Colon (tissue), 2 donors: ENCODE measurements around the gene RGP1.

Experiments
- FAIRE-seq: peaks from 2 replicates; lab custom pipeline; 2012; peaks lifted over from hg19 to GRCh38; lab: Jason Lieb, UNC
- donor health status: control.
- donor health status: control.

The RGP1 gene

DNA sequence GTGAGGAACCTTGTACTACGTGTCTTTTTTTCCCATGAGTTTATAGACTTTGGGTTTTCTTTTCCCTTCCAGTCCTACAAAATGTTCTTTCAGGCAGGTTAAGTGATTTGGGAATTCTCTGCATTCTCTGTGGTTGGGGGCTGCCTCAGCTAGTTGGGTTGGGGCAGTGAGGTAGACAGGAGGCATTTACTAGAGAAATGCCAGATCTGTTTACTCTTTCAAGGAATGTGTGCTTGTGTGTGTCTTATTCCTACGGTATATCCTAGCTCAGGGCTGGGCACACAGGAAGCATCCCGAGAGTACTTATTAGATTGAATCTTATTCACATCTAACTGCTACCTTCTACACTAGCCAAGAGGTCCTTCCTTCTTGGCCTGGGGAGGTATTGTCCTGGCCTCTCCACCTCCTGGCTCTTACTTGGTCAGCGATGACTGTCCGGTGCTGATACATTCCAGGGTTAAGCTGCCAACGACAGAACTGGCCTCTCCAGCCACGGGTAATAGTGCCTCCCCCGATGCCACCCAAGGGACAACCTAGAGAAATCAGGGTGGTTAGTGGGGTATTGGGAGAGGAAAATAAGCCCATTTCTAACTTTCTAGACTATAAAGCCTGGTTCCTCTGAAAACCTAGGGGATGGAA lies 5.1 kb upstream of the RGP1 start:
- FAIRE-seq = no peak

DNA sequence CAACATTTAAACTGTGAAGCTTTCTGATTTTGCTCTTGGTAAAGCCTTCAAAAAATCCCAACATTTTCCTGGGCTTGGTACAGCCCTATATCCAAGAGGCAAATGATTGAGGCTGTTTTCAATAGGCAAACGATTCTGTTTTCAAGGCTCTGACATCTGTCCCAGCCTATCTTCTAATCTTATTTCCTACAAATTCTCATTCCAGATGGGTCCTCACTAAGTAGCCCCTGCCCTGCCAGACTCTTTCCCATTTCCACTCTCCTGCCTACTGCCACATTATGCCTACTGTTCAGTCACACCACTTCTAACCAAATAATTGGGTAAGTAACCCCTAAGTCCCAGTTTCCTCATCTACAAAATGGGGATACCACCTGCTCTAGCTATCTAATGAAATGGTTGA lies 3.5 kb upstream of the RGP1 start:
- FAIRE-seq = no peak

DNA sequence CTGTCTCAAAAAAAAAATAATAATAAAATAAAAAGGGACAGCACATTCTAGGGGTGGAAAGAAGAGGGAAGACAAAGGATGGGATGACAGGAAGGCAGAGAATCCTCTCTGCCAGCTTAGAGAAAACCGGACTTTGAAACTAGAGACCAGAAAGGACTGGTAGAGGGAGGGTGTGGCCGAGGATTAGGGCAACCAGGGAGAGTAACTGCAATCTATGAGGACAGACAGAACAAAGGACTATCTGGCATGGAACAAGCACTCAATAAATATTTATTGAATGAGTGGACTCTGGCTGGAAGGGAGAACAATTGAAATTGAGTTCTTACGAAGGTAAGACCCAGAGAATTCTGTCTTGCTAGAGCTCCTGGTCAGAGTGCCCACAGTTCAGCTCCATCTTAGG lies 2.5 kb upstream of the RGP1 start:
- FAIRE-seq = no peak

DNA sequence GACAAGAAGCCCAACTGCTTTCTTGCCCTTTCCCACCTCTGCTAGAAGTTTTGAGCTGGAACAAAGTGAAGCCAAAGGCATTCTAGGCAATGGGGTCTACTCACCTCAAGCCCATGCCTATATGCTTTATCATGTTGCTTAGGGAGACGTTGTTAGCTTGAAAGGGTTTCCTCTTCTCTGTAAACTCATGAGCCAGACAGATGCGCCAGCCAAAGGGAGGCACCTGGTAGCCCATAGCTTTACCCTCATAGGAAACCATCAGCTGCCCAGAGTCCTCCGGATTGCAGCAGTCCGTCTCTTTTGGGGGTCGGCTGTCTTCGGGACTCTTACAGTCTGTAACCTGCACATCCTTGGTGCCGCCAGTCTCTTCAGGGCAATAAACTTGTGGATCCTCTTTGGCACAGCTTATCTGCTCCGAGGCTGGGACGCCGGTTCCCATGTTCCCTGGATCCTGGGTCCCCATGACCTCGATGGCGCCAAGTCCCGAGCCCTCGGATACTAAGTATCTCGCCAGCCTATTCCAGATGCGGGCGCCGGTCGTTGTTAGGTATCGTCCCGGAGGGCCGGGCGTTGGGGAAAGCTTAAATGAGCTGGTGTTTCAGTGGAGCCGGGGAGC lies 737 bp upstream of the RGP1 start:
- FAIRE-seq = no peak

DNA sequence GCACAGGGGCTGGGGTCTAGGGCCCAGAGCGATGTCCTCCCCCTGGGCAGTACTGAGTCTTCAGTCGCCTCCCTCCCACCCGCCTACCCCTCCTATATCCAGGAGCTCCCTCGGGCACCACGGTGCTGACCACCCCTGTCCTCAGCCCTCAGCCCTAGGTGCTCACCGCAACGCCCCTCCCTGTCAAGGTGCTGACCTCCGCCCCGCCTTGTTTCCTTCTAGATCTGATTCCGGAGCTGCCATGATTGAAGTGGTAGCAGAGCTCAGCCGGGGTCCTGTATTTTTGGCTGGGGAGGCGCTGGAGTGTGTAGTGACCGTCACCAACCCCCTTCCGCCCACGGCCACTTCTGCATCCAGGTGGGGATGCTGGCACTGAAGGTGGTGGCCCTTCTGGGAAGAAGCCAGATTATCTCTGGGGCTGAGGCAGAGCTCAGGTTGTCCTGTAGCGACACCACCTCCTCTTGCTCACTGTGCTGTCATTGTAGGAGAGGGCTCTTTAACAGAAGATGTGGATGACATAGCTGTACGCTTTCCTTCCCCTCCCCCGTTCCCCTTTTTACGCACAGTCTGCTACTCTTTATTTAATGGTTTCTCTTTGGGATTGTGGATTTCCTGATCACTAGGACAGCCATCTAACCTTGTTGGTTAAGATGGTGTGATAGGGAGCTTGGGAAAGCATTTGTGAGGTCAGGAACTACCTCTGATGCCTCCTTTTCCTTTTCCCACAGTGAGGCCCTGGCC lies 598 bp downstream of the RGP1 start:
- no peak for FAIRE-seq

DNA sequence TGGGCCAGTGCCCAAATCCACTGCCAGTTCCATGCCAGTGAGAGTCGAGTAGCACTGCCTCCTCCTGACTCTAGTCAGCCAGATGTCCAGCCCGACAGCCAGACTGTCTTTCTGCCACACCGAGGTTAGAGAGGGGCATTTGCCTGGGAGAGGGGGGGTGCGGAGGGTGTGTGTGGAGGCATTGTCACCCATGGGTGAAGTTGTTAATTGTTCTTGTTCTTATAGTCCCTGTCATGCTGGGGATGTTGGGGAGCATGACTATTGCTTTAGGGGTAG lies 1.1 kb downstream of the RGP1 start:
- FAIRE-seq = no peak

DNA sequence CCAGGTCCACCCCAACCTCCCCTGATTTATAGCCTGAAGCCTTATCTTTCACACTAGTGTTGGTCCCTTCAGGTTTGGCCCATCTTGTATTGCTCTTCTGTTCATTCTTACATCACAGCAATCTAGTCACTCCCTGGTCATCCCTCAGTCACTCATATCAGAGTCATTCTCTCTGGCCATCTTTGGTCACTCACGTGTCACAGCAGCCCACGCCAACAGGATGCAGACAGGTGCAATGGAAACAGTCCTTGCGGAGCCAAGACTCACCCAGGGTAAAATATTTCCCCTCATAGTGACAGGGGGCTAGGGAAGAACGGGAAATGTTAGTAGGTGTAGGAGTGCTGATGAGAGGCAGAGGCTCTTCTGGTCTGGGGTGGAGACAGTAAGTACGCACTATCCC lies 4.4 kb downstream of the RGP1 start:
- no peak for FAIRE-seq

DNA sequence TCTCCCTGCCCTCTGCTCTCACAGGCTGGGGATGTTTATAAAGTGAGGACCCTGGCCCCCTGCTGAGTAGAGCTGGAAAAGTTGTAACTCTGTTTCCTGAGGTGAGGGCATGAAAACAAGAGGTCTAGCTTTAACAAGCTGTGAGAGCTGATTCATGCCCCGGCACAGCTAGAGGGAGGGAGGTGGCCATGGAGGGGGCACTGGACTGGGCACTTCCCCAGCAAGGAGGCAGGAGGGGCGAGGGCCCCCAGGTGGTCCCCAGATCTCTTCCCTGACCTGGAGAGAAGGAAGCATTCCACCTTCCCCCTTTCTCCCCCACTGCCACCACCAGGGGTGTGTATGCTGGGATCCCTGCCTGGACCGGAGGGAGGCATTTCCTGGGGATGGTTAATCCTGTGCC lies 5.2 kb downstream of the RGP1 start, which contains the start of gene MSMP:
Gene MSMP (minus strand): TSS at position 13 of the 400 bp plus-strand sequence. CDS start 147 bp downstream, outside the sequence.
- no peak for FAIRE-seq

DNA sequence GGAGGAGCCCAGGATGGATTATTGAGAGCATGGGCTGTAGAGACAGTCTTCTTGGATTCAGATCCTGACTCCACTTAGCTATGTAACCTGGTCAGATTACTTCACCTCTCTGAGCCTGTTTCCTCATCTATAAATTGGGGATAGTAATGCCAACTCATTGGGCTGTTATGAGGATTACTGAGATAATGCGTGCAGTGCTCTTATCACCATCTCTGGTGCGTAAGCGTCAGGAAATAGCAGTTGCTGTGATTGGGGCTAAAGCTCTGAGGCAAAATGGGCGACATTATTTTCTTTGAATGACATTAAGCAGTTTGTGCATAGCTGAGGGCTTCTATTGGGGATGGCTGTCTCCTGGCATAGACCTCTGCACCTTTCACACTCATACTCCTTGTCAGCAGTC lies 6.0 kb downstream of the RGP1 start:
- FAIRE-seq = no peak

DNA sequence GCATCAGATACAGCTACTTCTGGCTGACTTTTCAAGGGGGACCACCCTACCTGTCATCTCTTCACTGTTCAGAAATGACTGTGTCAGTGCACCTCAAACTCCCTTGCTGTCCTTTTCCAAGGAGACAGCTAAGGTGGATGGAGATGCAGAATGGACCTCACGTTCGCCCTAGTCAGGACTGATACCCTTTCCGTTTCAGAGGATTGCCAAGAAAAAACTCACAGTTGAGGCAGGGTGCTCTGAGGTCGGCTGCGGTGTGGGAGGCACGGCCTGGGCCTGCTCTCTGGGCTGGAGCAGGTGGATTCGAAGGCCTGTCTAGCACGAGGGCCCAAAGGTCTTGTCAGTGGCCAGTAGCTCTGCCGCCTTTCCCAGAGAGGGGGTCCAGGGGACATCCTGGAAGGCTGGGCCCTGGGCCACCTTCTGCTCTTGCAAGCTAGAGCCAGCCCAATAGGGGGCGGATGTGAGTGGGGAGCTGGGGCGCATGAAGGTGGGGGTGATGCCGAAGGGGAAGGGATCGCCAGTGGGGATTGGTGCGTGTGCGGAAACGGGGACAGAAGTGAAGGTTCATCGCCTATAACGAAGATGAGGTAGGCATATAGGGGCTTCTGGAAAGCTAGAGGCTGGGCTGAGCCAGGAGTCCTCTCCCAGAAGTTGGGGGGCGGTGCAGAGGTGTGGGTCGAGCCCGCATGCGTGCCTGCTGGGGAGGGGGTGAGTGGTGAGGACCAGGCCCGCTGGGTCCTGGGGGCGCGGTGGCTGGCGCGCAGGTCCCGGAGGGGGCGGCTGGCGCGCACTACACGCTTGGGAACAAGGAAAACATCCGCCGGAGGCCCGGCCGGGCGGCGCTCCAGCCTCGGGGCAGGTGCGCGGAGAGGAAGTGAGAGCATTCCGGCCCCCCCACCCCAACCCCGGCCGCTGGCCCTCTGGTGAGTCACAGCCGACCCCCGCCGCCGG lies 7.5 kb downstream of the RGP1 start:
- no peak for FAIRE-seq

DNA sequence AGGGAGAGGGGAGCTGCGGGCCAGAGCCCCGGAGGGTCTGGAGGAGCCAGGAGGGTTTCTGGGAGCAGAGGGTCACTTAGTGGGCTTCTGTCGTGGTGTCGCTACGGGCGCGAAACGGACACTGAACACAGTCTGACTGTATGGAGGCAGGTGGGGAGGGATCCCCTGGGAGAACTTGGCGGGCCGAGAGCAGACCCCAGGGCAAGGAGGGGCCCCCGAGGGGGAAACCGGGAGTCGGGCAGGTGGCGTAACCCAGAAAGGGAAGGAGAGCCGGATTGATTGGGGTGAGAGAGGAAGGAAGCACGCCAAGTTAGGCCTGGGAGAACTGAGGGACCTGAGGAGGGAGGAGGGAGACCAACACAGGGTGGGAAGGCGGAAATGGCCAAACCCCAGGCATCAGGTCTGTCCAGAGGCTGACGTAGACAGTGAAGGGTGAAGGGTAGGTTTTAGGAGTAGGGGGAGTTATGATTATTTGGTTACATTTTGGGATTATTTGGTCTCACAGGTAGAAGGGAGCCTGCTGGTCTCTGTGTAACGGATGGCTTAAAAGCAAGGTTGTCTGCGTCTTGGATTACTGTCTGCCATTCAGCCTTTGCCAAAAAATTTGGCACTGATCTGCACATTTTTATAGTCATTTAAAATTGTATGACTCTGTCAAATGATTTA lies 8.3 kb downstream of the RGP1 start:
- FAIRE-seq = no peak

DNA sequence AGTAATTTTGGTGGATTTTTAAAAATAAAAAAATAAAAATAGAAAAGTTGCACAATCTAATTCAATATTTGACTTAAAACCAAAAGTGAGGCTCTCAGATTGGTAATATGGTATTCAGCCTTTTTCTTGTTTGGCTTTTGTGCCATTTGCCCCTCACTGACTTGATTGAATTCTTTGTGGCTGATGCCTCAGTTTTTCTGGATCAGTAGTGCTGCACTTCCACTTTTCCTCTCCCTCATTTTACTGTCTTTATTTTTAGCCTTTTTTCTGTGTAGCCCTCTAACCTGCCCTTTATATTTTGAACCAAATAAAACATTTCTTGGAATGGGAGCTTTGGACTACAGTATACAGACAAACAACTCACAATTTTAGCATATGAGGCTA lies 8.8 kb downstream of the RGP1 start:
- no peak for FAIRE-seq

DNA sequence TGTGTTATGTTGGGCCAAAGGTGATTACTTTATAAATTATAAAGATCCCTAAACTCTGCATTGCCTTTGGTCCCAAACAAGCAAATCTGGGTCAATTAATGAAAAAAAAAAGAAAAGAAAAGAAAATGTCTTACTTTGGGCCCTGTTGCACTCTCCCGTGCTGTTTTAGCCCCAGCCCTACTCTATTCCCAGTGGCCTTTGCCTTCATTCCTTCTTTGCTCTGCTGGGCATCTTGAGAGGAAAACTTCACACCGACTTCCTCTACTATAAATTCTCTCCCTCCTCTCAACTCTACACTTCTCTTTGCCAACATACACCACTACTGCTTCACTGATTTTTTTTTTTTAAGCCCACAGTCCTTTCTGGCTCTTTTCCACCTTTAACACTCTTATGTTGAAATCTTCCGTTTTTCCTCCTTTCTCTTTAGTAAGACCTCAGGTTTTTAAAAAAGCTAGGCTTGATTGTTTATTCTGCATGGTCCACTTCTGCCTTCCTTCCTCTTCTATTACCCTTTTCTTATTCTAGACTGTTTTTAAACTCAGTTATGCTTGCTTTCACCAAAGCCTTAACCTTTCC lies 9.5 kb downstream of the RGP1 start:
- FAIRE-seq = no peak

DNA sequence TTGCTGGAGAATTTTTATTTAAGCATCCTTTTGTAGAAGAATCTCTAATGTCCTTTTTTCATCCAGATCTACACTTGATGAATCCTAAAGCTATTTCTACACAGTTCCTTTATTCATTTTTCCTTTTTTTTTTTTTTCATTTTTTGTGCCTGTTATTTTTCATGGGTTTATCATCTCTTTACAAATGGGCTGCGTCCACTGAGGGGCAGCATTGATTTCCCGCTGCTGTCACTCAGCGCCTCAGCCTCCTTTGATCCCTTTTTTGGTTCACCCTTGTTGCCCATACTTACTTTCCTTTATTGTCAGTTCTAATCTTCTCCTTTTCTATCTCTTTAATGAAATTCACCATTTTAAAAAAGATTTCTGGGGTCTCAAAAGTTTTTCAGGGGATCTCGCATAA lies 10.7 kb downstream of the RGP1 start:
- no peak for FAIRE-seq

DNA sequence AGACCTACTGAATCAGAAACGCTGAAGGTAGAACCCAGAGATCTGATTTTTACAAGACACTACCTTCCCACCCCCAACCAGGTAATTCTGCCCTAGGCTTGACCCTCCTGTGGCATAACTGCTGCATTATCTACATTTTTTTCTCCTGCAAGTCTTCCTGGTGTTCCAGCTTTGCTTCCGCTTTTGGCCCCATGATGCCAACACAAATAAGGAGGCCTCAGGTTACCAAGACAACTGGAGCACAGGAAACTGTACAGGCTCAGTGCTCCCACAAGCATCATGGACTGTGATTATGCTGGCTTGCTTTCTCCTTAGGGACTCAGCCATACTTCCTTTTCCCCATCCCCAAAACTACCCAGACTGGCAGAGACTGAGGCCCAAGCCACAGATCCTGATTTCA lies 11.6 kb downstream of the RGP1 start:
- no peak for FAIRE-seq

DNA sequence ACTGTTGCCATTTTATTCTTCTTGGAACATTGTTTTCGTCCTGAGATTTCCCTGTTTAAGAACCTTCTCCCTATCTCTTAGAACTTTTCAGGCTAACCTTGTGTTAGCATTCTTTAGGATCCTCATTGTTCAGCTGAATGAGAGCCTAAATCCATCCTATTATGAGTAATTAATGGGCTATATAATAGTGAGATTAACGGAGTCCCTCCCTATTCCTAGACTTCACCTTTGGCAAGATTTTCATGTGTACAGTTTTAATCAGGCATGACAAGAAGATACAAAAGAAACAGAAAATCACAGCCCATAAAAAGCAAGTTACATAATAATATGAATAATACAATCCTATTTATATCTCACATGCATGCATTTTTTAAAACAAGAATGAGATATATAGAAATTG lies 14.1 kb downstream of the RGP1 start:
- FAIRE-seq = no peak

DNA sequence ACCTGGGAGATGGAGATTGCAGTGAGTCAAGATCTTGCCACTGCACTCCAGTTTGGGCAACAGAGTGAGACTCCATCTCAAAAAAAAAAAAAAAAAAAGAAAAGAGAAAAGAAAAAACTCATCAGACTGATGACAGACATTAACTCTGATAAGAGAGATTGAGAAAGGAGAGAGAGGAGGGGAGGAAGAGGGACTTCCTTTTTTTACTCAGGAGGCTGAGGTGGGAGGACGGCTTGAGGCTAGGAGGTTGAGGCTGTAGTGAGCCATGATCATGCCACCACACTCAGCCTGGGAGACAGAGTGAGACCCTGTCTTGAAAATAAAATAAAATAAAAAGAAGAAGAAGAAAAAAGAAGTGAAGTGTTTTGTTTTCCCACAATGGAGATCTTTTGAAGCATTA lies 14.7 kb downstream of the RGP1 start:
- FAIRE-seq = no peak

DNA sequence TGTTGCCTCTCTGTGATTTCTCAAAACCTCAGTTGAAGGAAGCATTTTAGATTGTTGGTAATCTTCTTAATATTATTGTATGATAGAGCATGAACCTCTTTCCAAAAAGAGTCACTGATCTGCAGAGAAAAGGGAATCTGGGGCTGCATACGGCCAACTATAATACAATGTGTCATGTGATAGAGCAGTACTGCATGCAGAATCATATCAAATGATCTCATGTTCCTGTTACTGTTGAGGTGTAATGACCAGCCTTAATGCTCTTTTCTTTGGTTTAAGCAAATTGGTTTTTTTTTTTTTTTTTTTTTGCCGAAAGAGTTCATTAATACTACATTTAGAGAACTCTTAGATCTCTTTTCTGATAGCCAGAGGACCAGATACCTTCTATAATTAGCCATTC lies 17.9 kb downstream of the RGP1 start:
- FAIRE-seq = no peak

DNA sequence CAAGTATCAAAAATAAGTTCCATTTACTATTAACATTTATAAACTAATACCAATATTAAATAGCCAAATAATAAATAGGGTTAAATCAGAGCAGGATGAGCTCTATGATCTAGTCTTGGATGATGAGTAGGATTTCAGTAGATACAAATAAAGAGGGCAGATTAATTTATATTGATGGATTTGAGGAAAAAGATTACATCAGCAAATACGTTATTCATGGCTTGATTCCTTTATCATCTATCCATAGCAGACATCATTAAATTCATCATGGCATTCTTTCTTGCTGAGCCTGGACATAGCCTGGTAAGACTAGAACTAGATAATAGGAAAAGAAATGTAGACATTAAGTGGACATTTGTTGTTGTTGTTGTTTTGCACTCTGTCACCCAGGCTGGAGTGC lies 18.4 kb downstream of the RGP1 start:
- FAIRE-seq = no peak

DNA sequence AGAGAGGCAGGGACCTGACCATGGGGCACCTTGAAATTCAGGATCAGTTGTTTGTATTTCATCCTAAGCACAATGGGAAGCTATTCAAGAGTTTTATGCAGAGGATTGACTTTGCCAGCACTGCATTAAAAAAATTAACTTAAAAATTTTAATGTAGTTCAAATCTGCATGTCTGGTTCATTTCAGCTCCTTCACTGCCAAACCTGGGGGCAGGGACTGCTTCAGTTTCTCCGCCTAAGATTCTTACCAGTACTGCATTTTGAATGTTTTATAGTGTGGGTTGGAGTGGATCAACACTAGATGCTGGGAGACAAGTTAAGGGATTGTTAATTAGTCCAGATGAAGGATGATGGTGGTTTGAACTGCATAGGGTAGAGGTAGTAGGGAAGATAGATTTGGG lies 20.7 kb downstream of the RGP1 start:
- FAIRE-seq = no peak

DNA sequence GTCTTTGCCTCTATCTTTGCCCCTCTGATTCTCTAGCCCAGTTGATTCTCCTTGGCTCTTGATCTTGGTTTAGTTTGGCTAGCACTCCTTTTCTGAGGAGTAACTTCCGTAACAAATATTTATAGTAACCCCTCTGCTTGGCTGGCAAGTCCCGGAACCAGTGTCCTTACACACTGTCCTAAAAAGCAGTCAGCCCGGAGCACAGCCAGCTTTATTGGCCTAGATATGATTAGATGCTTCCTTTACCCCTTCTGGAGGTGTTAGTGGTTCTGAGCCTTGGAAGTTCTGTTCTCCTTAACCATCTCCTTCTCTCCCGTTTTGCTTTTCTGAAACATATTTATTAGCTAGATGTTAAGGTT lies 22.0 kb downstream of the RGP1 start:
- no peak for FAIRE-seq

DNA sequence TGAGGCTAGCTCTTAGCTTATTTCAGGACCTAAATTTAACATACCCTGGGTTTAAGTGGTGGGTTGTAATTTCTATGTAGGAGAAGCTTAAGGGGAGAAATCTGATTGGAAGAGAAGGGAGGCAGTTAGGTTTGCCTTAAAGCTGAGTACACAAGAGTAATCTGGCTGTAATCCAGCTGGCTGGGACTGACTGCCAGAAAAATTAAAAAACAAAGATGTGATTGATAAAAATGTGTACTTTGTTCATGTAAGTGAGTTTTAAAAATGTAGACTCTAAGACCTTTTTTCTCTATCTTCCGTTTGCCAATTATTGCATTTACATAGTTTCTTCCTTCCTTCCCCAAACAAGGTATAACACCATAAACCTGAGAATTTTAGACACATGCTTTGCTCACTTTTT lies 22.4 kb downstream of the RGP1 start:
- FAIRE-seq = no peak
